ENCODE measurements around the gene SLC9B2.
A peak's percentile ranks its signal among the peaks of the same experiment; 100 is the strongest.

SLC9B2 gene

DNA sequence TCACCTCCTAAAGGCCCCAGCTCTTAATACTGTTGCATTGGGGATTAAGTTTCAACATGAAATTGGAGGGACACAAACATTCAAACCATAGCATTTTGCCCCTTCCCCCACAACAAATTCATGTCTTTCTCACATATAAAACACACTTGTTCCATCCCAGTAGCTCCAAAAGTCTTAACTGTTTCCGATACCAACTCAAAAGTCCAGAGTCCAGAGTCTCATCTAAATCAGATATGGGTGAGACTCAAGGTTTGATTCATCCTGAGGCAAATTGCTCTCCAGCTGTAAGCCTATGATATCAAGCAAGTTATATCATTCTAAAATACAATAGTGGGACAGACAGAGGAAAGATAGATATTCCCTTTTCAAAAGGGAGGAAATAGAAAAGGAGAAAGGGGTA lies 65.8 kb downstream of the SLC9B2 start:
- TF ChIP-seq ZFP3 (CRISPR knock-in tag; IDR thresholded peaks at IDR 0.05), result no peak
- TF ChIP-seq OSR1 (CRISPR knock-in tag; IDR thresholded peaks at IDR 0.05), result no peak
- TF ChIP-seq ZFP30 (CRISPR knock-in tag; IDR thresholded peaks at IDR 0.05), result no peak
- TF ChIP-seq ZNF565 (CRISPR knock-in tag; conservative IDR thresholded peaks at IDR 0.05; ENCODE audit: low read depth), result no peak
- no peak for TF ChIP-seq TCF4 (CRISPR knock-in tag; IDR thresholded peaks at IDR 0.05; ENCODE audit: borderline replicate concordance)
- TF ChIP-seq, protein P1, sequence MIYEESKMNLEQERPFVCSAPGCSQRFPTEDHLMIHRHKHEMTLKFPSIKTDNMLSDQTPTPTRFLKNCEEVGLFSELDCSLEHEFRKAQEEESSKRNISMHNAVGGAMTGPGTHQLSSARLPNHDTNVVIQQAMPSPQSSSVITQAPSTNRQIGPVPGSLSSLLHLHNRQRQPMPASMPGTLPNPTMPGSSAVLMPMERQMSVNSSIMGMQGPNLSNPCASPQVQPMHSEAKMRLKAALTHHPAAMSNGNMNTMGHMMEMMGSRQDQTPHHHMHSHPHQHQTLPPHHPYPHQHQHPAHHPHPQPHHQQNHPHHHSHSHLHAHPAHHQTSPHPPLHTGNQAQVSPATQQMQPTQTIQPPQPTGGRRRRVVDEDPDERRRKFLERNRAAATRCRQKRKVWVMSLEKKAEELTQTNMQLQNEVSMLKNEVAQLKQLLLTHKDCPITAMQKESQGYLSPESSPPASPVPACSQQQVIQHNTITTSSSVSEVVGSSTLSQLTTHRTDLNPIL (CRISPR knock-in tag; IDR thresholded peaks at IDR 0.05; ENCODE audit: low read depth), result no peak
- TF ChIP-seq, protein P2, sequence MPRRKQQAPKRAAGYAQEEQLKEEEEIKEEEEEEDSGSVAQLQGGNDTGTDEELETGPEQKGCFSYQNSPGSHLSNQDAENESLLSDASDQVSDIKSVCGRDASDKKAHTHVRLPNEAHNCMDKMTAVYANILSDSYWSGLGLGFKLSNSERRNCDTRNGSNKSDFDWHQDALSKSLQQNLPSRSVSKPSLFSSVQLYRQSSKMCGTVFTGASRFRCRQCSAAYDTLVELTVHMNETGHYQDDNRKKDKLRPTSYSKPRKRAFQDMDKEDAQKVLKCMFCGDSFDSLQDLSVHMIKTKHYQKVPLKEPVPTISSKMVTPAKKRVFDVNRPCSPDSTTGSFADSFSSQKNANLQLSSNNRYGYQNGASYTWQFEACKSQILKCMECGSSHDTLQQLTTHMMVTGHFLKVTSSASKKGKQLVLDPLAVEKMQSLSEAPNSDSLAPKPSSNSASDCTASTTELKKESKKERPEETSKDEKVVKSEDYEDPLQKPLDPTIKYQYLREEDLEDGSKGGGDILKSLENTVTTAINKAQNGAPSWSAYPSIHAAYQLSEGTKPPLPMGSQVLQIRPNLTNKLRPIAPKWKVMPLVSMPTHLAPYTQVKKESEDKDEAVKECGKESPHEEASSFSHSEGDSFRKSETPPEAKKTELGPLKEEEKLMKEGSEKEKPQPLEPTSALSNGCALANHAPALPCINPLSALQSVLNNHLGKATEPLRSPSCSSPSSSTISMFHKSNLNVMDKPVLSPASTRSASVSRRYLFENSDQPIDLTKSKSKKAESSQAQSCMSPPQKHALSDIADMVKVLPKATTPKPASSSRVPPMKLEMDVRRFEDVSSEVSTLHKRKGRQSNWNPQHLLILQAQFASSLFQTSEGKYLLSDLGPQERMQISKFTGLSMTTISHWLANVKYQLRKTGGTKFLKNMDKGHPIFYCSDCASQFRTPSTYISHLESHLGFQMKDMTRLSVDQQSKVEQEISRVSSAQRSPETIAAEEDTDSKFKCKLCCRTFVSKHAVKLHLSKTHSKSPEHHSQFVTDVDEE (CRISPR knock-in tag; IDR thresholded peaks at IDR 0.05), result no peak
- no peak for TF ChIP-seq ARNTL (CRISPR knock-in tag; IDR thresholded peaks at IDR 0.05; ENCODE audit: borderline replicate concordance, low read depth)
- TF ChIP-seq CSDC2 (CRISPR knock-in tag; IDR thresholded peaks at IDR 0.05), result no peak
- no peak for TF ChIP-seq SNAI2 (CRISPR knock-in tag; IDR thresholded peaks at IDR 0.05)
- no peak for TF ChIP-seq ZNF8 (CRISPR knock-in tag; IDR thresholded peaks at IDR 0.05)
- TF ChIP-seq GLIS3 (CRISPR knock-in tag; IDR thresholded peaks at IDR 0.05), result no peak
- no peak for TF ChIP-seq BACH2 (CRISPR knock-in tag; IDR thresholded peaks at IDR 0.05; ENCODE audit: borderline replicate concordance)
- no peak for TF ChIP-seq ZC3H10 (CRISPR knock-in tag; IDR thresholded peaks at IDR 0.05)
- TF ChIP-seq, protein P3, sequence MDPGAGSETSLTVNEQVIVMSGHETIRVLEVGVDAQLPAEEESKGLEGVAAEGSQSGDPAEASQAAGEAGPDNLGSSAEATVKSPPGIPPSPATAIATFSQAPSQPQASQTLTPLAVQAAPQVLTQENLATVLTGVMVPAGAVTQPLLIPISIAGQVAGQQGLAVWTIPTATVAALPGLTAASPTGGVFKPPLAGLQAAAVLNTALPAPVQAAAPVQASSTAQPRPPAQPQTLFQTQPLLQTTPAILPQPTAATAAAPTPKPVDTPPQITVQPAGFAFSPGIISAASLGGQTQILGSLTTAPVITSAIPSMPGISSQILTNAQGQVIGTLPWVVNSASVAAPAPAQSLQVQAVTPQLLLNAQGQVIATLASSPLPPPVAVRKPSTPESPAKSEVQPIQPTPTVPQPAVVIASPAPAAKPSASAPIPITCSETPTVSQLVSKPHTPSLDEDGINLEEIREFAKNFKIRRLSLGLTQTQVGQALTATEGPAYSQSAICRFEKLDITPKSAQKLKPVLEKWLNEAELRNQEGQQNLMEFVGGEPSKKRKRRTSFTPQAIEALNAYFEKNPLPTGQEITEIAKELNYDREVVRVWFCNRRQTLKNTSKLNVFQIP (CRISPR knock-in tag; IDR thresholded peaks at IDR 0.05; ENCODE audit: borderline replicate concordance, low read depth), result no peak
- no peak for TF ChIP-seq PPARA (CRISPR knock-in tag; IDR thresholded peaks at IDR 0.05; ENCODE audit: borderline replicate concordance)
- no peak for ATAC-seq

DNA sequence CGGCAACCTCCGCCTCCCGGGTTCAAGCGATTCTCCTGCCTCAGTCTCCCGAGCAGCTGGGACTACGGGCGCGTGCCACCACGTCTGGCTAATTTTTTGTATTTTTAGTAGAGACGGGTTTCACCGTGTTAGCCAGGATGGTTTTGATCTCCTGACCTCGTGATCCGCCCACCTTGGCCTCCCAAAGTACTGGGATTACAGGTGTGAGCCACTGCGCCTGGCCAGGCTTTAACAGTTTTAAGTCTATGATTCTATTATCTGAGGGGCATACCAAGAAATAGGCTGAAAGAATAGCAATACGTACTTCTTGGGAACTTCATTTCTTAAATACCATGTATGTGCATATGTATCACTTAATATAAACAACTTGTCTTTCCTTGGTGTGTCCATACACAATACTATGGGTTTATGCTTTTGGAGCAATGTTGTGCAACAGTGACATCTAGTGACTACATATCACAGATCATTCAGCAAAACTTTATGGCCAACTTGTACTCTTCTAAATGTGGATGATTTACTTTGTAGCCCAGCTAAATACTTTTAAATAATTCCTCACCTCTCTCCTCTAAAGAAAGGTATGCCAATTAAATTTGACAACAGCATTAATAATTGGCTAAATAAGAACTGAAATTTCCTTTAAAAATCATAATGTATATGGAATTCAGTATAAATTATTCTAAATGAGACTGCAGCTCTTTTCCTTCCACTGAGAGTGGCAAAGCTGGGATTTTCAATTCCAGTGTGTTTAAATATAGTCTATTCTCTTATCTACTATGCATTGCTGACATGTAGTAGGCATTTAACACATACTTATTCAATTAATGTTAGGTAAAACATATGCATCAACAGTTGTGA lies 67.5 kb downstream of the SLC9B2 start:
- TF ChIP-seq PPARA (CRISPR knock-in tag; IDR thresholded peaks at IDR 0.05; ENCODE audit: borderline replicate concordance), result no peak
- TF ChIP-seq OSR1 (CRISPR knock-in tag; IDR thresholded peaks at IDR 0.05), result no peak
- ATAC-seq, result peak; percentile 96

DNA sequence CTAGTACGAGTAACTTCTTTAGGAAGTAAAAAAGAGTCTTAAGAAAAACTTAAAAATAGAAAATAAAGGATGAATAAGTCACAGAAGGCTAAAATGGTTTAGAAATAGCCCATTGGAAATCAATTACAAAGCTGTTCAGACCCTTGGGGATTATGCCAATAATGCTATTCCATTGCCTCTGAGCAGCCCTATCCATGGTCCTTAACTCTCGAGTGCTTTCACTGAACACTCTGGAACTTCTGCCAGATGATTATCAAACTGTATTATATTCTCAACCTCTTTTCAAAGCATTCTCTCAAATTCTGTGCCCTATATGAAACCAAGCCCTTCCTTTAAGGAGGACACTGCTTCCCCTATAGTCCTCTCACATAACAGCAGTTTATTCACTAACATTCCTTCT lies 74.0 kb downstream of the SLC9B2 start:
- TF ChIP-seq TOX (CRISPR knock-in tag; IDR thresholded peaks at IDR 0.05; ENCODE audit: borderline replicate concordance) (no peak), ESRRG (CRISPR knock-in tag; IDR thresholded peaks at IDR 0.05) (no peak), OSR1 (CRISPR knock-in tag; IDR thresholded peaks at IDR 0.05) (no peak), ZNF565 (CRISPR knock-in tag; conservative IDR thresholded peaks at IDR 0.05; ENCODE audit: low read depth) (no peak), TCF4 (CRISPR knock-in tag; IDR thresholded peaks at IDR 0.05; ENCODE audit: borderline replicate concordance) (no peak), ZNF70 (CRISPR knock-in tag; IDR thresholded peaks at IDR 0.05) (no peak), CSDC2 (CRISPR knock-in tag; IDR thresholded peaks at IDR 0.05) (no peak), BACH2 (CRISPR knock-in tag; IDR thresholded peaks at IDR 0.05; ENCODE audit: borderline replicate concordance) (no peak), ISL1 (CRISPR knock-in tag; IDR thresholded peaks at IDR 0.05) (no peak), RARB (CRISPR knock-in tag; IDR thresholded peaks at IDR 0.05) (no peak)
- TF ChIP-seq, protein P1 (CRISPR knock-in tag; IDR thresholded peaks at IDR 0.05; ENCODE audit: low read depth), result no peak
- TF ChIP-seq, protein P4, sequence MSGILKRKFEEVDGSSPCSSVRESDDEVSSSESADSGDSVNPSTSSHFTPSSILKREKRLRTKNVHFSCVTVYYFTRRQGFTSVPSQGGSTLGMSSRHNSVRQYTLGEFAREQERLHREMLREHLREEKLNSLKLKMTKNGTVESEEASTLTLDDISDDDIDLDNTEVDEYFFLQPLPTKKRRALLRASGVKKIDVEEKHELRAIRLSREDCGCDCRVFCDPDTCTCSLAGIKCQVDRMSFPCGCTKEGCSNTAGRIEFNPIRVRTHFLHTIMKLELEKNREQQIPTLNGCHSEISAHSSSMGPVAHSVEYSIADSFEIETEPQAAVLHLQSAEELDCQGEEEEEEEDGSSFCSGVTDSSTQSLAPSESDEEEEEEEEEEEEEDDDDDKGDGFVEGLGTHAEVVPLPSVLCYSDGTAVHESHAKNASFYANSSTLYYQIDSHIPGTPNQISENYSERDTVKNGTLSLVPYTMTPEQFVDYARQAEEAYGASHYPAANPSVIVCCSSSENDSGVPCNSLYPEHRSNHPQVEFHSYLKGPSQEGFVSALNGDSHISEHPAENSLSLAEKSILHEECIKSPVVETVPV (CRISPR knock-in tag; IDR thresholded peaks at IDR 0.05), result no peak
- ATAC-seq, result 0 out of 3 replicates have a peak, but pooled peaks have one; percentile 26

Data from SK-N-SH treated with all-trans-retinoic acid at 6 μM for 48 hours (cell line).